GM18505 (cell line): ENCODE data around the gene BEAN1.
A peak's percentile ranks its signal among the peaks of the same experiment; 100 is the strongest.

Experiments used
- ATAC-seq: cut with Tn5 transposase; IDR thresholded peaks from one replicate; pipeline ENCODE4 v1.9.1; 2021; ENCODE audit not compliant: unreplicated experiment
- POLR2A ChIP-seq: IDR thresholded peaks from 4 replicates; pipeline ENCODE4 v1.6.1; 2011; ENCODE audit warnings: borderline replicate concordance; ENCODE audit not compliant: insufficient read depth, insufficient read length; ENCODE audit errors: extremely low read depth

Gene BEAN1

DNA sequence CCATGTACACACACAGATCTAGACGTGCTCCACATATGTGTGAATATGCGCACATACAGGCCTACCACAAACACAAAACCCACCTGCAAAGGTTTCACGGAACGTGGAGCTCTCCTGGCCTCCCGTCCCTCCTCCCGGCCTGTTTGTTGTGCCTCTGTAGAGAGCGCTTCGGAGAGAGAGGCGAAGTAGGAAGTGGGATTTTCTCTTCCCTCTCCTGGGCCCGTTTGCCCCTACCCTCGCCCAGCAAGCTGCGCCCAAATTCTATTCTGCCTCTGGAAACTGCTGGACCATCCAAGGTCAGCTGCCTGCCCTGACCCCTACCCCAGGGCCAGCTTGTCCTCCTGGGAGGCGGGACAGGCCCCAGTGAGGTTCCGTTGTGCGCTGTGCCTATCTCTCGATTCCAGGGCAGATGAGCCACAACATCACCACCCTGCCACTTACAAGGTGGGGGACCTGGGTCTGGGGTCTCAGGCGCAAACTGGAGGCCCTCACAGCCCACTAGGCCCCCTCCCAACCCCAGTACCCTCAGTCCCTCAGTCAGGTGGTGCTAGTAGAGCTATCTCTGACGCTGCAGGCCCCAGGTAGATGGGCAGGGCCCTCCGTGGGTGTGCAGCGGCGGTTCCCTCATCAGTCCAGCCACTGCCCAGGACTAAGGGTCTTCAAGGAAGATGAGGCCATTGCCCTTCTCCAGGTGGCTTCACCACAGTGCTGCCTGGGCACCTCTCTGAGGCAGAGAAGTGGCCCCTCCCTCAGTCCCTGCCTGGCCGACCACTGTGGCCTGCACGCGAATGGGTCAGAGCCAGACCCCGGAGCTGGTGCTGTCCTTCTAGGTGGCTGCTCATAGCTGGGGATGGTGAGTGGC lies 54.2 kb downstream of the BEAN1 start:
- TF ChIP-seq POLR2A, result no peak
- no peak for ATAC-seq

DNA sequence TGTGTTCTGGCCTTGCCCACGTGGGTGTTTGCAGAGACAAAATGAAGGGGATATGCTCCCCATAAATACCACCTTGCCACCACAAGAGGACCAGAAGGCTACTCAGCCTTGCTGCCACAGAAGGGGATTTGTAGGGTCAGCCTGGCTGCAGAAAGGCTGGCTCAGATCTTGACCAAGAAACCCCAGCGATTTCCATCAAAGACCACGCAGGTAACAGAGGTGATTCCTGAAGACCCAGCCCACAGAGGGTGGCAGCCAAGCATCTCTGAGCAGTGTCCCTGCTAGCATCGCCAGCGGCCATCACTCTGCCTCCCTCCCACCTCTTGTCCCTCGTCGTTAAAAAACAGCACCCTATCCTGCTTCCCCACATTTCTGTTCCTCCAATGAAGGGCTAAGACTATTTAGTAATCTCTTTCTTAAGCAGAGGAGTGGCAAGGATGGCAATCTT lies 54.9 kb downstream of the BEAN1 start:
- no peak for TF ChIP-seq POLR2A

DNA sequence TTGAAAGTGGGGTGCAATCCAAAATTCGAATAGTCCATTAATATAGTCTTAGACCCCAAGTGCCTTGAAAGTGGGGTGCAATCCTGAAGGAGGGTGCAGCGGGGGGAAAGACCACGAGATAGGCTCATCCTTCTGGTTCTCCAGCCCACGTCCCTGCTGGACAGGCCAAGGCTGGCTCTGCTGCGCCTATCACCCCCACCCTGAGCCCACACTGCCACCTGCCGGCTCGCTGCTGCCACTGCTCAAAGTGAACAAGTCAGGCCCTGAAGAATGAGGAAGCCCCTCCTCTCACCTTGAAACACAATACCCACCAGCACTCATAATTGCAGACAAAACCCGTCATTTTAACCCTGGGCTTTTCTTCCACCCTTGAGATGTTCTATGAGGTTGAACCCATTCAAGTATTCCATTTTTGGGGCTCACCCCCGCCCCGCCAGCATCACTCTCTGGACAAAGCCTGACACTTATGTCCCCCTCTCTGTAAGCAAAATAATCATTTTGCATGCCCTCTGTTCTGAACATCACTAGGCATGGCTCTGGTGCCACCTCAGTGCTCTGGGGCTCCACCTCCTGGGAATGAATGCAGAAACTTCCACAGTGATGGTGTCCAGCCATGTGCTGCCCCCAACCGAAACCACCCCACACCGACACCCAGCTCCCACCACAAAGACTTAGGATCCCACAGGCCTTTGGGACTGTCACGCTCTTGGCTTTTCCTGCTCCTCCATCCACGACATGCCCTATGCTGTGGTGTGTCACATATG lies 56.8 kb downstream of the BEAN1 start:
- no peak for TF ChIP-seq POLR2A
- ATAC-seq, result peak; percentile 70

More for the DNA sequence above, 54.9 kb downstream of the BEAN1 start:
- ATAC-seq, result no peak

DNA sequence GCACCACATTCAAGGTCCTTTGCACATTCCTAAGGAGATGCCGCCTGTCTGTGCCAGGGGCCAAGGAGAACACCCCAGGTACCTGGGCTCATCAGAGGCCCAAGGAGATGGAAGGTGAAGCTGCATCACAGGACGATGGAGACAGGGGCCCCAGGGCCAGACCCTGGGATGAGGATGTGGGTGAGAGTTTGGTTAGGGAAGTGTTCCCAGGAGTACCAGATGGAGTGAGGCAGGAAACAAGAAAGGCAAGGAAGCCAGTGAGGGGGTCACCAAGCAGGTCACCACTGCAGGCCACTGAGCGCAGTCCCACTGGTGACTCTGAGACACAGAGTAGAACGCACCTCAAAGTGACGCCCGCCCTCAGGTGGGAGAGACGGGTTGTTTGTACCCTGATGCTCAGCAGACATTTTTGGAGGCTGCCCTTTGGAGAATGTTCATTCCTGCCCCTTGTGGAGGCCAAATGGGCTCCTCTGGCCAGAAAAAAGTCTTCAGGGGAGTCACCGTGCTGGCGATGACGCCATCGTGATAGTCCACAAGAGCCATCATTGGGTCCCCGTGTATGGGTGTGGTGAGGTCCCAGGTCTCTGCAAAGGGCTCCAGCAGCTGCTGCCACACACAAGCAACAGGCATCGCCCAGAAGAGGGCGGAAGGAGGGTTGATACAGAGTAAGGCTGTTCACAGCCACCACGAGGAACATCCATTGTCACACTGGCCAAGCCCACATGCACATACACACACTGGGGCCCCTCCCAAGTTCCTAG lies 57.5 kb downstream of the BEAN1 start:
- ATAC-seq, result no peak

DNA sequence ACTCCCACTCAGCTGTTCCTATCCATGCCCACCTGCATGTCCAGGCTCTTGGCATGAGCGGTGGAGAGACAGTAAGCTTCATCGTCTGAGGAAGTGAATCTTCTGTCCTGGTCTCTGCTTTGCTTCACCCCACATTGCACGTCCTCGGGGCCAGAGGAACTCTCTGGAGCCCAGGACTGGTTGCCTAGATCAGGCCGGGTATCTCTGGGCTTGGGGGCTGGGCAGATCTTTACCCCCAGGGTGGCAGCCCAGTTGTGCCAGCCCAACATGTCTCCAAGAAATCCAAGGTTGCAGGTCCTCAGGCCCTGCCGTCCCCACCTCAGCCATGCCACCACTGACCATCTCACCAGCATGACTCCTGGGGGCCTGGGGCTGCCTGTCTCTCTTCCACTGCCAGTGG lies 58.3 kb downstream of the BEAN1 start:
- no peak for ATAC-seq
- no peak for TF ChIP-seq POLR2A

More for the DNA sequence above, 57.5 kb downstream of the BEAN1 start:
- TF ChIP-seq POLR2A, result no peak

DNA sequence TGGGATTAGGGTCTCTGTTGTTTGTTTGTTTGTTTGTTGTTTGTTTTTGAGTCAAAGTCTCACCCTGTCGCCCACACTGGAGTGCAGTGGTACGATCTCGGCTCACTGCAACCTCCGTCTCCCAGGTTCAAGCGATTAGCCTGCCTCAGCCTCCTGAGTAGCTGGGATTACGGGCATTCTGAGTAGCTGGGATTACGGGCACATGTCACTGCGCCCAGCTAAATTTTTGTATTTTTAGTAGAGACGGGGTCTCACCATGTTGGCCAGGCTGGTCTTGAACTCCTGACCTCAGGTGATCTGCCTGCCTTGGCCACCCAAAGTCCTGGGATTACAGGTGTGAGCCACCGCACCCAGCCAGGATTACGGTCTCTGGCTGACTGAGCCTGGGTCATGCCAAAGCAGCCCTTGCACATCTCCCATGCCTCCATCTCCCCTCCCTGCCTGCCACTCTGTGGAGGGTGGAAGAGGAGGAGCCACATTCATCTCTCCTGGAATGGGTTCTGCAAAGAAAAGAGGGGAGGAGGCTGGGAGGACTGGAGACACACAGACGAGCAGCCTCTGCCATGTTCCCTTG lies 59.2 kb downstream of the BEAN1 start:
- ATAC-seq, result no peak

DNA sequence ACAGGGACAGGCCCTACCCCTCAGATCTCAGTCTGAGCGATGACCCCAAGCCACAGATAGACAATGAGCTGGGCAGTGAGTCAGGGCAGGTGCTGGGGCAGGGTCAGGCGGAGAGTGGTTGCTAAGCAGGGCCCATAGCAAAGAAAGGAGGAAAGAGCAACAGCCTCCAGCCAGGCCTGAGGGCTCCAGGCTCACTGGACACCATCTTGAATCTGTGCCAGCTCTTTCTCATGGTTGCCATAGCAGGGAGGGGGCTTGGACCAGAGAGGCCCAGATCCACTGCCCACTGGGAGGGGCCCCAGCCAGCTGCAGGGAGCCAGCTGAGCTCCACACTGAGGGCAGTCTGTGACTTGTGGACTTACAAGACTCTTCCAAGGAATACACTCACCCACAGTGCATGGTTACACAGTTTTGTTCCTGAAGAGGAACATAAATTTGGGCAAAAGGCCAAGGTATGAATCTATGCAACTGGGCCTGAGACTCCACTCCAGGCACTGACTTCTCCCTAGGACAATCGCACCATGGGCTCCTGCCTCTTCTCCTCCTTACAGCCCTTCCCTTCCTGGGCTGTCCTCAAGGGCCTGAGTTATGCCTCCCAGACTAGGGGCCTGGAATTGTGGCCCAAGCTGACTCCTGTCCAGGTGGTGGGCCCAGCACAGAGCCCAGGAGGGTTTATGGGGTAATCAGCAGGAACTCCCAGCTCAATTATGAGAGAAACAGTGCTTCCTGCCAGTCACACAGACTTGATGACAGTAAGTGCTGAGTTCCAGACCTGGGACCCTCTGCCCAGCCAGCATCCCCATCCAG lies 59.9 kb downstream of the BEAN1 start:
- no peak for ATAC-seq
- no peak for TF ChIP-seq POLR2A

More for the DNA sequence above, 59.2 kb downstream of the BEAN1 start:
- TF ChIP-seq POLR2A, result no peak

DNA sequence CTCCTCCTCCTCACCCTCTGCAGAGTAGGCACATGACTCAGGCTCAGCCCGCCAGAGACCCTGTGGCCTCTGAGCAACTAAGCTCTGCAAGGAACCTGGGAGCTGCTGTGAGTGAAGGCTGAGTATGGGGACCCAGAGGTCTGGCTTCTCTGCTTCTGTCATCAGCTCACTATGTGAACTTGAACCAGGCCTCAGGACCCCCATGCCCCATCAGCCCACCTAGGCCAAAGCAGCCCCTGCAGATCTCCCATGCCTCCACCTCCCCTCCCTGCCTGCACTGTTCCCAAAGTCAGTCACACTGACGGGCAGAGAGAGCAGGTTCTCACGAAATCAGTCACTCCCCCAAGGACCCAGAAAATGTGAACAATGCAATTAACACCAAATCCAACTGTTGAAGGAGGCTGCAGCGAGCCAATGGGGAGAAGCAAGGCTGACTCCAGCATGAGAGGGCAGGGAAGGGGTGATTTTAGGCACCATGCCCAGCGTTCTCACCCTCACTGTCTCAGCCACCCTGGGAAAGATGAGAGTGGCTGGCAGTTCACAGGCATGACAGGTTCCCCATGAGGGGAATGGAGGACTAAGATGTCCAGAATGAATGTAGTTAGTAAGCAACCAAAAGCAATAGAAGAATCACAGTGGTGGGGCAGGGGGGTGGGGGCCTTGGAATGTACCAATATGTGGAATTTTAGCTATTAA lies 60.6 kb downstream of the BEAN1 start:
- no peak for TF ChIP-seq POLR2A
- no peak for ATAC-seq

DNA sequence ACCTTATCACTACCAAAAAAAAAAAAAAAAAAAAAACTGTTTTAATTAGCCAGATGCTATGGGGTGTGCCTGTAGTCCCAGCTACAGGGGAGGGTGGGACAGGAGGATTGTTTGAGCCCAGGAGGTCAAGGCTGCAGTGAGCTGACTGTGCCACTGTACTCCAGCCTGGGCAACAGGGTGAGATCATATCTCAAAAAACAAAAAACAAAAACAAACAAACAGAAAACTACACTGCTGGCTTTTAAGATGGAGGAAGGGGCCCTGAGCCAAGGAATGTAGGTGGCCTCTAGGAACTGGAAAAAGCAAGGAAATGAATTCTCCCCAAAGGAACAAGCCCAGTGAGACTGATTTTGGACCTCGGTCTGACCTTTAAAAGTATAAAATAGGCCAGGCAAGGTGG lies 61.4 kb downstream of the BEAN1 start:
- no peak for ATAC-seq
- no peak for TF ChIP-seq POLR2A

DNA sequence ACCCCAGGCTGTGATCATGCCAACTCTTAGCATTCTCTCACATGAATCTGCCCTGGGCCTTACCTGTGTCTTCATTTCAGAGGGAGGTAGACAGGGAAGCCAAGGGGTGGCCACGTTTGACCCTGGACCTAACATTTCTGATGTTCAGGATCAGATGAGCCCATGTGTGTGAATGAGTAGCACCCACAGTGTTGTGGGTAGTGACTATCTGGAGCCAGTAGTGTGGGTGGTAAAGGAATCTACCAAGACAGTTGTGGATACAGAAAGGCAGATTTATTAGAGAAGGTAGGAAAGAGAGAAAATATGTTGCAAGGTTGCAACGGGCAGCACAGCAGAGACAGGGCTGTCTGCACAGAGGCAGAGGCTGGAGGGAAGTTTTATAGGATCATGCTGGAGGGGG lies 62.3 kb downstream of the BEAN1 start:
- no peak for TF ChIP-seq POLR2A
- ATAC-seq, result no peak

DNA sequence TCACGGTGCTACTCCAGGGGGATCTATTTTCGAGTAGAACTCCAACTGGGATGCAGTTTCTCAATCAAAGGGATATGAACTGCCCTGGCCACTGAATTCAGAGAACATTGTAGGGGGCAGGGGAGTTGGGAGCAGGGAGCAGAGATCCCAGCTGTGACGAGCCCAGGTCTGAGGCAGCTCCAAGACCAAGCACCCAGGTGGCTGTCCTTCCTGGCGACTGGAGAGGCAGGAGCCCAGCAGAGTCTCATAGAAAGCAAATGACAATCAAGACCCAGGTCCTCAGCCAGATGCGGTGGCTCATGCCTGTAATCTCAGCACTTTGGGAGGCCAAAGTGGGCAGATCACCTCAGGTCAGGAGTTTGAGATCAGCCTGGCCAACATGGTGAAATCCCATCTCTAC lies 62.7 kb downstream of the BEAN1 start:
- TF ChIP-seq POLR2A, result no peak

More for the DNA sequence above, 62.7 kb downstream of the BEAN1 start:
- ATAC-seq, result no peak
